Stimulated activated CD8-positive, alpha-beta memory T cell treated with anti-CD3 and anti-CD28 coated beads, Interleukin-4, amount 100 ng/mL, for 24 hours (primary cell): ENCODE measurements around the gene HAUS8.

Source experiments
- DNase-seq: peaks from one replicate; pipeline ENCODE4 v3.0.0-alpha.2; 2020; ENCODE audit warnings: low read depth

The HAUS8 gene

GRCh38 chr19:17075864-17076542 is 751 bp upstream of the HAUS8 start:
- peak; percentile 47 for DNase-seq

- DNase-seq, result no peak
Measured at GRCh38 chr19:17074634-17075034, 618 bp downstream of the HAUS8 start.

DNA sequence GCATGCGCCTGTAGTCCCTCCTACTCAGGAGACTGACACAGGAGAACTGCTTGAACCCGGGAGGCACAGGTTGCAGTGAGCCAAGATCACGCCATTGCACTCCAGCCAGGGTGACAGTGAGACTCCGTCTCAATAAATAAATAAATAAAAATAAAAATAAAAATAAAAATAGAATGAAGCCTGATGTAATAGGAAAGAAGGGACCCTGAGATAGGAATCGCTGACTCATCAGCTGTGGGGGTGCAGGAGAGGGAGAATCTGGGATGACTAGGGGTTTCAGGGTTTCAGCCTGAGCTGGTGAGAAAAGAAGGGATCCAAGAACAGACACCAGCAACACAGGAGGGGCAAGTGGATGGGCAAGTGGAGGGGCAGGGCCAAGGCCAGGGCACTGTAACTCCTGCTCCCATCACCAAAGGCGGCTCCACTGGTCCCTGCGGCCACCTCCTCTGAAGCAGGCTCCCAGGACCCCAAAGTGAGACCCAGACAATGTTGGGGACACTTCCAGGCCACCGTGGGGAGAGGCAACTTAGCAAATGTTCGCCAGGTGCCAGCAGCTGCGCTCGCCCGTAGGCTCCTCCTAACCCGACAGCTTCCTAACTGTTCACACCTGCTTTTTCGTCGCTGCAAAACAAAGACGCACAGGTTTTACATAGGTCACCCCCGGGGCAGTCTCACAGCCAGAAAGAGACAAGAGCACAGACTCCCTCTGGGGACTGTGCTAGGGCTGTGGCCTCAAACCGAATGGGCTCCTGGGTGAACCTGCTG is 1.2 kb downstream of the HAUS8 start:
- DNase-seq, result no peak

DNA sequence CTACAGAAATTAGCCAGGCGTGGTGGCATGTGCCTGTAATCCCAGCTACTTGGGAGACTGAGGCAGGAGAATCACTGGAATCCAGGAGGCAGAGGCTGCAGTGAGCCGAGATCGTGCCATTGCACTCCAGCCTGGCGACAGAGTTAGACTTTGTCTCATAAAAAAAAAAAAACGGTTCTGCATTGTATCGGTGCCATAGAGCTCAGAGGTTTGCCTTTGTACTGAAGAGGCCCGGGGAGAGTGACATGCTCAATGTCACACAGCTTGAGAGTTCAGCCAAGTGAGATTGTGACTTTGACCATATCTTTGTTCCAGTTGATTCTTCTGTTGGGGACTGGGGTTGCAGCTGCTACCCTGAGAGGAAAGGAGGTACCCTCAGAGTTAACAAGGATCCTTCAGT is 4.3 kb downstream of the HAUS8 start:
- no peak for DNase-seq

- DNase-seq, result no peak
Measured at GRCh38 chr19:17070421-17070820, 4.8 kb downstream of the HAUS8 start.

- no peak for DNase-seq
Measured at GRCh38 chr19:17069193-17069592, 6.1 kb downstream of the HAUS8 start.

DNA sequence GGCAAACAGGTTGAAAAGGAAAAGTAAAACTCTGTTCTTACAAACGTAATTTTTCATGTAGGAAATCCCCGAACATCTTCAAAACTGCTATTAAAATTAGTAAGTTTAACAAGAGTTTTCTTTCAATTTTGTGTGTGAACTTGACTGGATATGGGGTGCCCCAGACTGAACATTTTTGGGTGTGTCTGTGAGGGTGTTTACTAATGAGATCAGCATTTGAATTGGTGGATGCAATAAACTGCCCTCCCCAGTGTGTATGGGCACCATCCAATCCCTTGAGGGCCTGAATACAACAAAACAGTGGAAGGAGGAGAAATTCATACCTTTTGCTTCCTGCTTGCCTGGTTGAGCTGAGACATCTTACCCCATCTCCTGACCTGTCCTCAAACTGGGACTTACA is 11.8 kb downstream of the HAUS8 start:
- no peak for DNase-seq

GRCh38 chr19:17061691-17062090 is 13.6 kb downstream of the HAUS8 start:
- DNase-seq, result no peak

DNA sequence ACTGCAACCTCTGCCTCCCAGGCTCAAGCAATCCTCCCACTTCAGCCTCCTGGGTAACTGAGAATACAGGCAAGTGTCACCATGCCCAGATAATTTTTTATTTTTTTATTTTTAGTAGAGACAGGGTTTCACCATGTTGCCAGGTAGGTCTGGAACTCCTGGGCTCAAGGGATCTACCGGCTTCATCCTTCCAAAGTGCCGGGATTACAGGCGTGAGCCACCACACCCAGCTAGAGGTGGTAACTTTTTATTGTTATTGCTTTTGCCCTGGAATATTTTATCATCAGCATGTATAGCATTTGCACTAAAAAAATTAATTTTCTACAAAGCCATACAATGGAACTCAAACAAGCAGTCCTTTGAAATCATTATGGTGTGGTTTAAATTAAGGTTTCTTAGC is 14.0 kb downstream of the HAUS8 start:
- DNase-seq, result no peak

GRCh38 chr19:17060802-17061201 is 14.4 kb downstream of the HAUS8 start:
- DNase-seq, result no peak

DNA sequence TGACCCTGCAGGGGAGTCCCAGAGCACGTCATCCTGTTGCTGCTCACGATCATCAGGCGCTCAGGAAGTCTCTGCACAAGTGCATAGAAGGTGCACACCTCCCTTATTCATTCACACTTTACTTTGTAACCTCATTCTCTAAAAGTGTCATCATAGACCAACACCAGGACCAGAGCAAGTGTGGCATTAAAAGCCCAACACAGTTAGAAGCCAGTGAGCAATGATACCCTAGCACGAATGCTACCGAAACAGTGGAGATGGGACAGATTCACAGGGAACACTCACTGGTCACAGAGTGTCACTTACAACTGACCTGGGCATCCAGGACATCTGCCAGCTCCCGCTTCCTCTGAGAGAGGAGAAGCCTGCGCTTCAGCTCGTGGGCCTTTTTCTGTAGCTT is 17.0 kb downstream of the HAUS8 start:
- DNase-seq, result no peak

DNA sequence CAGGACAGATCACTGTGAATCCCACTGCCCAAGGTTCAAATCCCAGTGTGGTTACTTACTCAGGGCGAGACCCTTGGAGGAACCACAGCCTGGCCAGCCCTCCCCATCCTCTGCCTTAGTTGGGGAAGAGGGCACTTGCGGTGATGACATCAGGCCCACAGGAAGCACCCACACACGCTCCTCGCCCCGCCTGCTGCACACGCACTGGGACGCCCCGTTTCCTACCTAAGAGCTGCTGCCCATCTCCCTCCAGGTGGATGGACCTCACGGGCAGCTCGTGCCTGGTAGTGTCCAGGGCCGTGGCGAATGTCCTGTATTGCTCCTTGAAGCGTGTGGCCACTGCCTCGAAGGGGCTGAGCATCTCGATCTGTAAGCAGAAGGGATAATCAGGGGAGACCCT is 19.6 kb downstream of the HAUS8 start:
- no peak for DNase-seq

DNA sequence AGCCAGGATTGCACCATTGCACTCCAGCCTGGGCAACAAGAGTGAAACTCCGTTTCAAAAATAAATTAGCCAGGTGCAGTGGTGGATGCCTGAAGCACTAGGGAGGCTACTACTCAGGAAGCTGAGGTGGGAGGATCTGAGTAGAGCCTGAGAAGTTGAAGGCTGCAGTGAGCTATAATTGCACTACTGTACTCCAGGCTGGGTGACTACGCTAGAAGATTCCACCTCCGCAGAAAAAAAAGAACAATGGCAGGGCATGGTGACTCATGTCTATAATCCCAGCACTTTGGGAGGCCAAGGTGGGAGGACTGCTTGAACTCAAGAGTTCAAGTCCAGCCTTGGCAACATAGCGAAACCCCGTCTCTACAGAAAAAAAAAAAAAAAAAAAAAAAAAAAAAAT is 20.5 kb downstream of the HAUS8 start:
- DNase-seq, result no peak

DNA sequence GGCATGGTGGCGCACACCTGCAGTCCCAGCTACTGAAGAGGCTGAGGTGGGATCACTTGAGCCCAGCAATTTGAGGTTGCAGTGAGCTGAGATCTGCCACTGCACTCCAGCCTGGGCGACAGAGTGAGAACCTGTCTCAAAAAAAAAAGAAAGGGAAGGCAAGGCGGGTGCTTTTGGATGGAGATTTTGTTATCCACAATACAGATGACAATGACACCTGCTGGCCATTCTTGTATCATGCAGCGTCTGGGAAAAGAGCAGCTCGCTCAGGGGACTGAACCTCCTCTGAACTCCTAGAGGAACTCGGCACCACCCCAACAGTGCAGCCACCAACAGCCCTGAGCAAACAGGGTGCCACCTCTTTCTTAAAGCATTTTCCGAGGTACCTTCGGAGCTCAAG is 22.8 kb downstream of the HAUS8 start:
- no peak for DNase-seq

DNA sequence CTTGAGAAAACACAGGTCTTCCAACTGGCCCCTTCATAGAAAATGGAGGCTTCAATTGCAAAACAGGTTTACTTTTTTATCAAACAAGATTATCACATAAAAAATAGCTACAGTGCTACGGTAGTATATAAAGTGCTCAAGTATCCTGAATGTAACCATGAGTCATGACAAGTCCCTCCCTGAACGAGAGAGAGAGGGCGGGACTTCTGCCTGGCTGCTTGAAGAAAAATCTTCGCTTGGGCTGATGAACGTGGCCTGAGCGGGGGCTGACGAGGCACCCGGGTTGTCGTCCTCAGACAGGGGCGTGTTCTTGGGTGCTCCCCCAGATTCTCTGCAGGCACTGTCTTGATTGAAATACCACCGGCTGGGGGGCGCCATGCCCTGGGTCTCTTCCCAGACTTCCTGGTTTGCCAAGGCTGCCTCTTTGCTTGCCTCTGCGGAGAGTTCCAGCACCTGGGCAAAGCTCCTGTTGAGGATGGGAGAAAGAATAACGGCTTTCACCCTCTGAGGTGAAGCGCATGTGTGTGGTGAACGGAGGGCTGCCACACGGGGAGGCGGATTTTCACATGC is 25.5 kb downstream of the HAUS8 start:
- DNase-seq, result no peak

DNA sequence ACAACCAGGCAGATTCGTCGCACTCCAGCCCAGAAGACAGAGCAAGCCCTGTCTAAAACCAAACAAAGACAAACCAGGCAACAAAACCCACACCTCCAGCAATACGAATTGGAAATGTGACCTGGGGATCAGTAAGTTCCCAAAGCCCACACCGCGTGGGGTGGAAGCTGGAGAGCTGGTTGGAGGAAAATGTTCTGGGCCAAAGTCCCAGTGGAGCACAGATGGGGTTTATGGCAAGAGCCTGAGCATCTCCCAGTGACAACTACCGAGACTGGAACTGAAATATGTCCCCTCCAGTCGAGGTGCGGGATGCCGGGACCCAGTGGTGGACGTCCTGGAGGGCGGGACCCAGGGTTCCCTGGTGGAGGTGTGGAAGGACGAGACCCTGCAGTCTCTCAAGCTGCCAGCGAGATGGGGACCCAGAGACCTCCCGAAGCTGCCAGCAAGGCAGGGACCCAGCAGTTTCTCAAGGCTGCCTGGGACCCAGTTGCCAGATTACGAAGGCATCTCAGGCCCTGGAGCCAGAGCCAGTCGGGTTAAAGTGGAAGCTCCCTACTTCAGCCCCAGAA is 26.3 kb downstream of the HAUS8 start:
- DNase-seq, result no peak

DNA sequence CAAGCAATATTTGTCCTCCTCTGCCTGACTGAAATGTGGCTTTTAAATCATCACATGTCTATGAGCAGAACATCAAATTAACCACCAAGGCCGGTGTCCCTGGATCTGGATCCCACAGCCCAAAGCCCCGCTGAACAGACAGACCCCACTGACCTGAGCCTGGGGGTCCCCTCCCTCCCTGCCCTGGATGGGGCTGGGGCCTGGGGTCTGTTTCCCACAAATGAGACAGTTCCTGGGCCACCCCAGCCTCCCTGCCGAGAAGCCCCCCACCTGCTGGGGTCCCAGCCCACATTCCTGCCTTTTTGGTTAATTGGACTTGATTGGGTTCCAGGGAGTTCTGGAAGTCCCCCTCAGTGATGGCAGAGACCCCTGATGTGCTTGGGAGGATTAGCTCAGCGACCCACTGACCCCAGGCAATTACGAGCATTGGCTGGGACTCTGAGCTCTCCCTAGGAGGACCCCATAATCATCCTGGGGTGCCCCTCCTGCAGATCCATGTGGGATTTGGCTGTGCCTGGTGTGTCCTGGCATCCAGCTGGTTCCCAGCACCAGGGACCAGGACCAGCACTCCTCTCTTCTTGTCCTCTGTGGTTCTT is 29.2 kb downstream of the HAUS8 start:
- DNase-seq, result no peak

DNA sequence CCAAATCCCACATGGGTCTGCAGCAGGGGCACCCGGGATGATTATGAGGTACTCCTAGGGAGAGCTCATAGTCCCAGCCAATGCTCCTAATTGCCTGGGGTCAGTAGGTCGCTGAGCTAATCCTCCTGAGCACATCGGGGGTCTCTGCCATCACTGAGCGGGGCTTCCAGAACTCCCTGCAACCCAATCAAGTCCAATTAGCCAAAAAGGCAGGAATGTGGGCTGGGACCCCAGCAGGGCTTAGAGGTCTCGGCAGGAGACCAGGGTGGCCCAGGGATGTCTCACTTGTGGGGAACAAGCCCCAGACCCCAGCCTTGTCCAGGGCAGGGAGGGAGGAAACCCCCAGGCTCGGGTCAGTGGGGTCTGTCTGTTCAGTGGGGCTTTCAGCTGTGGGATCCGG is 31.5 kb downstream of the HAUS8 start:
- no peak for DNase-seq

DNA sequence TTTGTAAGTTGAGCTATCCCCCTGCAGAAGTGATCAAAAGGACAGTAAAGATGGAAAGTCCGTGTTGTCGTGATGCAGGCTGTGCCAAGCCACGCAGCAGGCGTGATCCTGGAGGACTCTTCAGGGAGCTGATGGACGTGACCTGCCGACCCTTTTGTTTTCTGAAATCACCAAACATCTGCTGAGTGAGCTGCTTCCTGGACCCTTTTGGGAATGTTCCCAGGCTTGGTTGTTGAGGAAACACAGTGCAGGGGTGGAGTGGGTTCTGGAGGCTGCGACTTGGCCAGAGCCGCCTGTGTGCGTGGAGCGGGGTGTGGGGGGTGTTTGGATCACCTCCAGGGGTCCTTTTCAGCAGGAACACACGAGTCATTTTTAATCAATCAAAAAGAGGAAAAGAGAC is 33.3 kb downstream of the HAUS8 start:
- no peak for DNase-seq

DNA sequence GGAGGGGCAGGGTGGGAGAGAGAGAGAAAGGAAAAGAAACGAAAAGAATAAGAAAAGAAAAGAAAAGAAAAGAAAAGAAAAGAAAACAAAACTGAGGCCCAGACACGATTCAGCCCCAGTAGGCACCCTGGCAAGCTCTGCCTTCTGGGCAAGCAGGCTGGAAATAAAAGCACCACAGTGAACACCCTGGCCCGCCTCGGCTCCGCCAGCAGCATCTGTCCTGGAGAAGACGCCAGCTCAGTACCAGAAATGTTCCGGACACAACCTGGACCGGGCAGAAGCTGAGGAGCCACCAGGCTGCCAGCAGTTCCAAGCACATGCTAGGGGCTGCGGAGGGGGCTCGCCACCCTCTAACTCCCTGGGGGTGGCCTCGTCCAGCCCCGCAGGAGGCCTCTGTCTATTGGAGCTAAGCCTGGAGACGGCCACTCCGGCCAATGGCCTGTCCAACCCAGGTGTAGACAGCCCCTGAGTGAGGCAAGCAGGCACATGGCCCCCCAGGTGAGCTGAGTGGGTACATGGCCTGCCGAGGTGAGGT is 37.2 kb downstream of the HAUS8 start:
- DNase-seq, result no peak

GRCh38 chr19:17037184-17037583 is 38.1 kb downstream of the HAUS8 start:
- no peak for DNase-seq

GRCh38 chr19:17036640-17037039 is 38.6 kb downstream of the HAUS8 start:
- DNase-seq, result no peak
